ENCODE results near the gene NT5C1A.
A peak's percentile ranks its signal among the peaks of the same experiment; 100 is the strongest.

NT5C1A gene

GRCh38 chr1:39671793-39672550 lies at the start of gene NT5C1A:
Gene NT5C1A, minus strand, starts transcription at chr1:39672107. Its CDS starts 69 bp downstream, at chr1:39672038.
- no peak for DNase-seq (ENCODE audit: low spot score)

GRCh38 chr1:39721664-39722063 lies 49.8 kb upstream of the NT5C1A start:
- DNase-seq (ENCODE audit: low spot score): no peak

- peak; percentile 64 for DNase-seq (ENCODE audit: low spot score)
These were observed 48.4 kb upstream of the NT5C1A start for GRCh38 chr1:39720094-39720999.

DNA sequence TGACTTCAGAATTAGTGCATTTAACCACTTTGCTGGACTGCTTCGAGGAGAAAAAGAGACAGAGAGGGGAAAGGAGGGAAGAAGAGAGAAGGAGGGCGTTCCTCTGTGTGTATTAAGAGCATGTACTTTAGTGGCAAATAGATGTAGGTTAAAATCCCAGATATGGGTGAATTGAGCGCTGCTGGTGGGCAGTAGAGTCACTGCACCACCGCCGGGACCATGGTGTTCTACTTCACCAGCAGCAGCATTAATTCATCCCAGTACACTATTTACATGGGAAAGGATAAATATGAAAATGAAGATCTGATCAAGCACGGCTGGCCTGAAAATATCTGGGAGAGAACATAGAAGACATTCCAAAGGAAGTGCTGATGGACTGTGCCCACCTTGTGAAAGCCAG lies 45.9 kb upstream of the NT5C1A start:
- no peak for DNase-seq (ENCODE audit: low spot score)

DNA sequence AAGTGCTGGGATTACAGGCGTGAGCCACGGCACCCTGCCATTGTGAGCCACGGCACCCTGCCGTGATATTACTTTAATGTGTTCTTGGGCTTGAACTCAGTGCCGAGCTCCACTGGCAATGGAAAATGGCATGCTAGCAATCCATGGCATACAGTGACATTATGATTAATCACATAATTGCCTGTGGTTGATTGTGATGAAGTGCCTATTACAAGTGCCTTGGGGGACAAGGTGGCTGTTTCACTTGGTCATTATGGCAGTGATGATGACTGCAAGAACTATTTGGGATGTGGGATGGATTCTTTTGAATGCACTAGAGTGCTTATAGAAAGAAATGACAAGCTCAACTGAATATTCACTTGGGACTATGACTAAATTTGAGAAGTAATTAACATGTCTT lies 41.6 kb upstream of the NT5C1A start:
- DNase-seq (ENCODE audit: low spot score): no peak

DNA sequence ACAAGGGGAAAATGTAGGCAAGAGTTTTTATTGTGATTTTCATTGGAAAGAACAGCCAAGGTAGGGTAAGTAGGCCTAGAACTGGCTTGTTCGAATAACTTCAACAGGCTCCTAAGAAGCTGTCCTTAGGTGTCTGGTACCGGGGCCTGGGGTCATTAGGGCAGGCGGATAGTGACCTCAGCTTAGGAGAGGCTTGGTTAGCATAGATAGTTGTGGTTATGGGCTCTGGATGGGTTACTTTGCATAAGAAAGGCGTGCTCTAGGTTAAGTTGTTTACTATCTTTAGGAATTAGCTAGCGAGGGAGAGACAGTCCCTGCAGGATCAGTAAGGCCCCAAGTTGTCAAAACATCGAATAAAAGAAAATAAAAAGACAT lies 40.0 kb upstream of the NT5C1A start:
- DNase-seq (ENCODE audit: low spot score): no peak

DNA sequence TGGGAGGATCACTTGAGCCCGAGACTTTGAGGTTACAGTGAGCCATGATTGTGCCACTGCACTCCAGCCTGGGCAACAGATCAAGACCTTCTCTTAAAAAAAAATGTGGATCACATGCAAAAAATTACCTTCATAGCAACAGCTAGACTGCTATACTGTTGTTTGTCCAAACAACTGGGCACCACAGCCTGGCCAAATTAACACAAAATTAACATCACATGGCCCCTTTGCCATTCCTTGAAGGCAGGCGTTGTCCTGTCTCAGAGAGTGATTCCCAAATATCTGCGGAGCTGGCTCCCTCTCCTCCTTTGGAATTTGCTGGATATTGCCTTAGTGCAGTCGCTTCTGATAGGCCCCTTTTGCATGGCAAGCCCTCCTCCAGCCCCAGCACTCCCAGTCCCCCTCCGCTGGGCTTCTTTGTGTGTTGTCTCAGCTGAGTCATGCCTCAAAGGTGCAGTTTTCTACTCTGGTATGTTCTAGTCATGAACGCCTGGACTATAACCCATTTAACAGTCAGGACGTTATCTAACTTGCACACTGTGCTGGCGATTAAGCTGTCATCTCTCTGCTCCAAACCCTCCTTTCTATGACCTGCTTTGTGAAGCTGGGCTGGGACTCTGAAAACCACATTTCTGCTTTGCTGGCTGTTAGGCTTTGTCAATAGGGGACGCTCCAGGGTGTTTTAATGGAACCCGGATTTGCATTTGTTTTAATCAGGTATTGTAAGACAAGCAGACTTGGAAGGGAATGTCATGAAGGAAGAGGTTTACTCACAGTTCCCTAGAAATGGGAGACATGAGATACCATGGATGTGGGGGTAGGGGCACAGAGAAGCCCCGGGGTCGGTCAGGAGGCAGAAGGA lies 39.4 kb upstream of the NT5C1A start:
- no peak for DNase-seq (ENCODE audit: low spot score)

- DNase-seq (ENCODE audit: low spot score): no peak
These were observed 35.6 kb upstream of the NT5C1A start for GRCh38 chr1:39707506-39707905.

- DNase-seq (ENCODE audit: low spot score): no peak
These were observed 32.9 kb upstream of the NT5C1A start for GRCh38 chr1:39704757-39705156.

- no peak for DNase-seq (ENCODE audit: low spot score)
These were observed 29.1 kb upstream of the NT5C1A start for GRCh38 chr1:39701049-39701439.

DNA sequence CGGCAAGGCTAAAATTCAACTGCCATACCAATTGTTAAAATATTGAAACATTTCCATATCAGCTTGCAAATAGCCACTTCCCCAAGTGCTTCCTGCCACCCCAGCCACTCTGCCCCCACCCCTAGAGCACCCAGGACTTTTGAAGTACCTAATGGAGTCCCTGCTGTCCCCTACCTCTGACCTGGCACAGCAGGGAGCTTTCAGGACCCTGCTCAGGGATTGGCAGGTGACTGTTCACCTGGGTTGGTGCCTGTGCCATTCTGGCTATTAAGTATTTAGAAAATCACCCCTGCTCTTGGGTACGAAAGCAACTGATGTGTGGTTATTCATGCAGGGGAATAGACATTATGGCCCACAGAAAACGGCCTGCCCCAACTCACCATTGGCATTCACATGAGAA lies 28.4 kb upstream of the NT5C1A start:
- DNase-seq (ENCODE audit: low spot score): no peak

- DNase-seq (ENCODE audit: low spot score): no peak
These were observed 27.5 kb upstream of the NT5C1A start for GRCh38 chr1:39699419-39699818.

GRCh38 chr1:39698568-39698967 lies 26.7 kb upstream of the NT5C1A start:
- DNase-seq (ENCODE audit: low spot score): no peak

- no peak for DNase-seq (ENCODE audit: low spot score)
These were observed 24.5 kb upstream of the NT5C1A start for GRCh38 chr1:39696448-39696847.

DNA sequence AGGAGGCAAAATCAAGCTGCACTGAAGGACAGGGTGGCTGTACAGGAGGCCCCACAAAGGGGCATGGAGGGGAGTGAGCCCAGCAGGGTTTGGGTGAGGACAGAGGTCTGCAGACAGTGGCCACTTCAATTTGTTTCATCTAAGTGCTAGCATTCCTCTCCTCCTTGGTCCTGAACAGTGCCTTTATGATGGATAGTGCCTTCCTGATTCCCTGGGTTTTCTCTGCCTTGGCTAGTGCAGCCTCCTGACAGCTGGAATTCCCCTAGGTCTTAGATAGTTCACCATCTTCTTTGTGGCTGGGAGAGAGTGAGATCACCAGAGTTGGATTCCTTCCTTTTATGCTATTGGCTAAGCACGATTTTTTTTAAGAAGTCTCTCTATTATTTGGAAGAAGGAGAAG lies 23.1 kb upstream of the NT5C1A start:
- DNase-seq (ENCODE audit: low spot score): no peak

GRCh38 chr1:39694026-39694425 lies 22.1 kb upstream of the NT5C1A start:
- DNase-seq (ENCODE audit: low spot score): no peak

DNA sequence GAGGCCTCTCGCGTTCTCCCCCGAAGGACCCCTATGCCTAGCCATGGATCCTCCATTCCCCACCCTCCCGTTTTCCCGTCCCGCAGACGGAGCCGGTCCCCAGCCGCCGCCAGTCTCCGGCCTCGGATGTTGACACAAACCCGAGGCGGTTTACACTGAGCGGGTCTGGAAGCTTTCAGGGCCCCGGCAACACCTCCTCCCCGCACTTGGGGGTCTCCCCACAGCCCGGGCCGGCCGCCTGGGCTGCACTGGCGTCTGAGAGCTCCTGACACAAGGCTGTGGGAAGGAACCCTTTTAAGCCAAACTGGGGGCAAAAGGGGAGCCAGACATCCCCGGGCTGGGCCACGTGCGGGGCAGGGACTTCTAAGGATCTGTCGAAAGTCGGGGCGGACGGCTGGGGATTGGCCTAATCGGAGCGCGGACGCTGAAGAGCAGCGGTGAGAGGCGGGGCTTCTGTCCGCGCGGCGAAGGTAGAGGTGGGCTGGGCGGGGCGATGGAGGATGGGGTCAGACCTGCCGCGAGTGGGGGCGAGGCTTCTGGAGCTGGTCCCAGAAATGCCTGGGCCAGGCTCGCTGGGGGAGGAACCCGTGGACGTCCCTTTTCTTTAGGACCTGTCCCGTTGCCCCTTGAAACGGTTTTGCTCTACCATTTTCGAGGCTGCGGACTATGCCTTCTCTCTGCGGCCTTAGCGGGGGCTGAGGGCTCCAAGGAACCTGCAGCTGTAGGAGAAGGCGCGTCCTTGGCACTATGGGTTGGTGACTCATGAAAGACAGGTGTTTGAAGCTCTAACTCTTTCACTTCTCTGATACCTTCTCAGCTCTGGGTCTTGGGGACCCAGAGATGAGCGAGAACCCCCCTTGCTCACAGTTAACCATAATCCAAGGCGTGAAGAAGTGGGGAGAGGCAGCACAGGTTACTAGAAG lies 20.5 kb upstream of the NT5C1A start:
- no peak for DNase-seq (ENCODE audit: low spot score)

GRCh38 chr1:39691383-39692151 lies 19.7 kb upstream of the NT5C1A start, which contains the start of gene HPCAL4:
Gene HPCAL4, minus strand, starts transcription at chr1:39691433. Its CDS starts 6,830 bp downstream, at chr1:39684603.
- peak; percentile 76 for DNase-seq (ENCODE audit: low spot score)

DNA sequence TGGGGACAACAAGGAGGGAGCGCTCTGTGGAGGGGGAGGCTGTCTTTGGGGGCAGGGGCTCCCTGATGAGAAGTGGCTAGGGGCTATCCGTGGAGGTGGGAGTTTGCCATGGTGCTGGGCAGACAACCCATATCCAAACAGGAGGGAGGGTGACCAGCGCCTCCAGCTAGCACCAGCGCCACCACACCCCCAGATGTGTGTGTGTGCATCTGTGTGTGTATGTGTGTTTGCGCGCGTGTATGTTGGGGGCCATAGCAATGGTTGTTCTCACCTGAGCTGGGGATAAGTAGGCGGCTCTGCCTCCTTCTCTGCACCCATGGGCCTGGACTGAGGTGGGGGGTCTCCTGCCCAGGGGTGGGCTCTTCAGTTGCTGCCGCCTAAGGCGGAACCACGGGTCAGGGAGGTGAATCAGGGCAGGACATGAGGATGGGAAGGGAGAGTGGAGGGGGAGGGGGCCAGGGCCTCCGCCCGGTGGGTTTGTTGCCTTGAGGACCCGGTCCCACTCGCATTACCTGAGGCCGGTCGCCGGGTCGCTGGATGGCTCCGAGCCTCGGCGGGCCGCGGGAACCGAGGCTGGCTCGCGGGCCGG lies 19.0 kb upstream of the NT5C1A start:
- DNase-seq (ENCODE audit: low spot score): no peak

GRCh38 chr1:39690225-39690624 lies 18.3 kb upstream of the NT5C1A start:
- no peak for DNase-seq (ENCODE audit: low spot score)

Measured in pons (tissue), 1 donor.